HepG2 (cell line): ENCODE measurements around the gene ARR3. TPM values are rescaled to one million over a fixed set of nuclear protein-coding genes. Genes with fewer than 3 reads are reported as not detected.

Experiments used
- ATM ChIP-seq: fragments of 450-650 bp; IDR thresholded peaks from 2 replicates; pipeline ENCODE4 v1.7.1; 2017; ENCODE audit warnings: mild to moderate bottlenecking, borderline replicate concordance
- HNRNPL ChIP-seq: fragments of 200-400 bp; formaldehyde crosslinking; IDR thresholded peaks from 2 replicates; pipeline ENCODE4 v1.6.1; 2017; ENCODE audit warnings: mild to moderate bottlenecking, low read depth, low read length
- HOXD1 ChIP-seq: sonication (generic); formaldehyde crosslinking; IDR thresholded peaks from 2 replicates; pipeline ENCODE4 v1.5.0; 2020; ENCODE audit warnings: missing genetic modification reagents
- NFE2L1 ChIP-seq: sonication (generic); formaldehyde crosslinking; IDR thresholded peaks from 2 replicates; pipeline ENCODE4 v1.4.0; 2020; ENCODE audit warnings: missing genetic modification reagents, mild to moderate bottlenecking, borderline replicate concordance
- NFIC ChIP-seq: IDR thresholded peaks from 2 replicates; pipeline ENCODE4 v1.6.1; 2012; ENCODE audit warnings: mild to moderate bottlenecking, low read length, inconsistent platforms
- RARA ChIP-seq: IDR thresholded peaks from 2 replicates; pipeline ENCODE4 v1.6.1; 2016; ENCODE audit warnings: missing genetic modification reagents, missing compliant biosample characterization
- RBAK ChIP-seq: sonication (generic); formaldehyde crosslinking; IDR thresholded peaks from 2 replicates; pipeline ENCODE4 v1.5.1; 2020; ENCODE audit warnings: mild to moderate bottlenecking, missing genetic modification reagents
- REXO4 ChIP-seq: sonication (generic); formaldehyde crosslinking; IDR thresholded peaks from 2 replicates; pipeline ENCODE4 v1.8.0; 2022; ENCODE audit warnings: missing genetic modification reagents, mild to moderate bottlenecking, borderline replicate concordance
- SALL2 ChIP-seq: sonication (generic); formaldehyde crosslinking; IDR thresholded peaks from 2 replicates; pipeline ENCODE4 v1.8.1; 2023; ENCODE audit warnings: mild to moderate bottlenecking, missing genetic modification reagents, inconsistent platforms
- TCF7L2 ChIP-seq: IDR thresholded peaks from 2 replicates; pipeline ENCODE4 v1.6.1; 2011; ENCODE audit warnings: mild to moderate bottlenecking, low read depth, low read length, moderate library complexity
- ZBTB42 ChIP-seq: sonication (generic); formaldehyde crosslinking; IDR thresholded peaks from 2 replicates; pipeline ENCODE4 v1.5.0; 2020; ENCODE audit warnings: mild to moderate bottlenecking, missing genetic modification reagents
- ZNF253 ChIP-seq: sonication (generic); formaldehyde crosslinking; IDR thresholded peaks from 2 replicates; pipeline ENCODE4 v1.8.0; 2022; ENCODE audit warnings: mild to moderate bottlenecking, missing genetic modification reagents, borderline replicate concordance
- ZNF878 ChIP-seq: sonication (generic); formaldehyde crosslinking; IDR thresholded peaks from 2 replicates; pipeline ENCODE4 v1.8.1; 2023; ENCODE audit warnings: mild to moderate bottlenecking, missing genetic modification reagents, moderate library complexity
- ZSCAN29 ChIP-seq: sonication (generic); formaldehyde crosslinking; conservative IDR thresholded peaks from 2 replicates; pipeline ENCODE4 v1.4.0; 2020; ENCODE audit warnings: mild to moderate bottlenecking, missing genetic modification reagents
- polyA plus RNA-seq, 8 experiments: library from polyadenylated mRNA; depleted of rRNA in 3 of 8; stranded (reverse) in 7 of 8; unstranded in 1 of 8; fragments of >200 nt; fragmentation: Illumina TruSeq in 4 of 8; extraction: Trizol in 4 of 8; gene quantifications; 2 replicates each; pipeline versions ENCODE4 v1.2.1 to v1.2.3, GENCODE V29; 2011 to 2016; ENCODE audit warnings: low read depth in 4 of 8, missing spikeins in 1 of 8, mixed read lengths in 1 of 8; ENCODE audit not compliant: insufficient read depth in 1 of 8
- total RNA-seq, 5 experiments: library from RNA; depleted of rRNA; stranded (reverse); fragments of >200 nt; fragmentation: Illumina TruSeq; extraction: Trizol; gene quantifications; 2 replicates each; pipeline ENCODE4 v1.2.3, GENCODE V29; 2016; ENCODE audit warnings: low read depth in 1 of 5
- TF ChIP-seq, protein P1 (sequence below): sonication (generic); formaldehyde crosslinking; IDR thresholded peaks from 2 replicates; pipeline ENCODE4 v1.5.1; 2020; ENCODE audit warnings: missing genetic modification reagents, mild to moderate bottlenecking, borderline replicate concordance
- TF ChIP-seq, protein P2 (sequence below): sonication (generic); formaldehyde crosslinking; IDR thresholded peaks from 2 replicates; pipeline ENCODE4 v1.8.1; 2023; ENCODE audit warnings: mild to moderate bottlenecking, missing genetic modification reagents, borderline replicate concordance
- TF ChIP-seq, protein P3 (sequence below): sonication (generic); formaldehyde crosslinking; IDR thresholded peaks from 2 replicates; pipeline ENCODE4 v1.5.0; 2020; ENCODE audit warnings: mild to moderate bottlenecking, missing genetic modification reagents
- TF ChIP-seq, protein P4 (sequence below): IDR thresholded peaks from 2 replicates; pipeline ENCODE4 v1.6.1; 2016
- TF ChIP-seq, protein P5 (sequence below): sonication (generic); formaldehyde crosslinking; IDR thresholded peaks from 2 replicates; pipeline ENCODE4 v1.8.1; 2022; ENCODE audit warnings: mild to moderate bottlenecking, missing genetic modification reagents
- TF ChIP-seq, protein P6 (sequence below), 2 experiments: sonication (generic) in 1 of 2; formaldehyde crosslinking in 1 of 2; IDR thresholded peaks; 2 replicates each; pipeline versions ENCODE4 v1.5.1 to v1.6.1; 2011 to 2020; ENCODE audit warnings: borderline replicate concordance in 1 of 2, low read depth in 1 of 2, low read length in 1 of 2, mild to moderate bottlenecking in 1 of 2, missing genetic modification reagents in 1 of 2, moderate library complexity in 1 of 2

ARR3 gene
- total and polyA plus RNA-seq, 2 of the 13 experiments (the other 11 are each of a cell fraction or from before 2014, with no cell fraction given), result not detected

DNA sequence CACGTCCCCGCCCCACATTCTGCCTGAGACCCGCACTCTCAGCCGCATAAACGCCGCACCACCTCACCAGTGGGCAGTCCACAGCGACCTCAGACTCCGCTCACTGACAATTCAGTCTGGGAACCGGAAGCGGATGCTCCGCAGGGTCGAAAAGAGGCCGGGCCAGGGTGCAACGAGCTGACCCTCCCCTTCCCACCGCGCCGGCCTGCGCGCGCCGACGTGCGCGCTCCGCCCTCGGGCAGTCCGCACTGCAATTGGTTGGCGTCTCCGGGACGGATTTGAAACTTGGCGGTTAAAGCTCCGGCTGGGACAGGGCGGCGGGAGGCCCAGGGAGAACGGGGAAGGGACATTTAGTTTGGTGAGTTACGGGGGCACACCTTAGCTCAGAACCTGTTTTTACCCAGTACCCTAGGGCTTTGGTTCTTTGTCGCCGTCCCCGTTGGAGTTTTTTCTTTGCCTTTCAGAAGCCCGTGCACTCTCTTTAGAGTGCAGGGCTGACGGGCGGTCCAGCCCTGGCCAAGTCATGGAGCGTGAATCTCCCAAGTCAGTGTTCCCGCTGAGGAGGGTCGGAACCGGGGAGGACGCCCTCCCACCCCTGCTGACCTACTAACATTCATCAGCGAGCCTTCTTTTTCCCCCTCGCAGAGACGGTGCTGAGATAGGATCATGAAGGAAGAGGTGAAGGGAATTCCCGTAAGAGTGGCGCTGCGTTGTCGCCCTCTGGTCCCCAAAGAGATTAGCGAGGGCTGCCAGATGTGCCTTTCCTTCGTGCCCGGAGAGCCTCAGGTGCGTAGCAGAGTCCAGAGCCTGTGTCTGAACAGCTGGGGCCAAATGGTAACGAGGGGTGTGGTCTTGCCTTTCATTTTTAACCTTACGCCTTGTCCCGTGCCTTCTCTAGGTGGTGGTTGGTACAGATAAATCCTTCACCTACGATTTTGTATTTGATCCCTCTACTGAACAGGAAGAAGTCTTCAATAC is 21.9 kb downstream of the ARR3 start, which contains the start of the genes KIF4A and PDZD11 (continued):
- TF ChIP-seq, protein P1, sequence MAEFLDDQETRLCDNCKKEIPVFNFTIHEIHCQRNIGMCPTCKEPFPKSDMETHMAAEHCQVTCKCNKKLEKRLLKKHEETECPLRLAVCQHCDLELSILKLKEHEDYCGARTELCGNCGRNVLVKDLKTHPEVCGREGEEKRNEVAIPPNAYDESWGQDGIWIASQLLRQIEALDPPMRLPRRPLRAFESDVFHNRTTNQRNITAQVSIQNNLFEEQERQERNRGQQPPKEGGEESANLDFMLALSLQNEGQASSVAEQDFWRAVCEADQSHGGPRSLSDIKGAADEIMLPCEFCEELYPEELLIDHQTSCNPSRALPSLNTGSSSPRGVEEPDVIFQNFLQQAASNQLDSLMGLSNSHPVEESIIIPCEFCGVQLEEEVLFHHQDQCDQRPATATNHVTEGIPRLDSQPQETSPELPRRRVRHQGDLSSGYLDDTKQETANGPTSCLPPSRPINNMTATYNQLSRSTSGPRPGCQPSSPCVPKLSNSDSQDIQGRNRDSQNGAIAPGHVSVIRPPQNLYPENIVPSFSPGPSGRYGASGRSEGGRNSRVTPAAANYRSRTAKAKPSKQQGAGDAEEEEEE (CRISPR knock-in tag), result no peak
- TF ChIP-seq RBAK (CRISPR knock-in tag) (no peak), ZNF253 (CRISPR knock-in tag) (no peak), HOXD1 (no peak), ZBTB42 (CRISPR knock-in tag) (no peak), SALL2 (CRISPR knock-in tag) (no peak), NFIC (no peak), RARA (peak; percentile 19; the same call in 1 of the 2 replicates), HNRNPL (no peak), NFE2L1 (no peak), TCF7L2 (no peak), ZSCAN29 (CRISPR knock-in tag) (no peak), REXO4 (CRISPR knock-in tag) (no peak), ZNF878 (no peak), ATM (no peak)
- TF ChIP-seq, protein P2, sequence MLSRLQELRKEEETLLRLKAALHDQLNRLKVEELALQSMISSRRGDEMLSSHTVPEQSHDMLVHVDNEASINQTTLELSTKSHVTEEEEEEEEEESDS (CRISPR knock-in tag), result no peak
- TF ChIP-seq, protein P3, sequence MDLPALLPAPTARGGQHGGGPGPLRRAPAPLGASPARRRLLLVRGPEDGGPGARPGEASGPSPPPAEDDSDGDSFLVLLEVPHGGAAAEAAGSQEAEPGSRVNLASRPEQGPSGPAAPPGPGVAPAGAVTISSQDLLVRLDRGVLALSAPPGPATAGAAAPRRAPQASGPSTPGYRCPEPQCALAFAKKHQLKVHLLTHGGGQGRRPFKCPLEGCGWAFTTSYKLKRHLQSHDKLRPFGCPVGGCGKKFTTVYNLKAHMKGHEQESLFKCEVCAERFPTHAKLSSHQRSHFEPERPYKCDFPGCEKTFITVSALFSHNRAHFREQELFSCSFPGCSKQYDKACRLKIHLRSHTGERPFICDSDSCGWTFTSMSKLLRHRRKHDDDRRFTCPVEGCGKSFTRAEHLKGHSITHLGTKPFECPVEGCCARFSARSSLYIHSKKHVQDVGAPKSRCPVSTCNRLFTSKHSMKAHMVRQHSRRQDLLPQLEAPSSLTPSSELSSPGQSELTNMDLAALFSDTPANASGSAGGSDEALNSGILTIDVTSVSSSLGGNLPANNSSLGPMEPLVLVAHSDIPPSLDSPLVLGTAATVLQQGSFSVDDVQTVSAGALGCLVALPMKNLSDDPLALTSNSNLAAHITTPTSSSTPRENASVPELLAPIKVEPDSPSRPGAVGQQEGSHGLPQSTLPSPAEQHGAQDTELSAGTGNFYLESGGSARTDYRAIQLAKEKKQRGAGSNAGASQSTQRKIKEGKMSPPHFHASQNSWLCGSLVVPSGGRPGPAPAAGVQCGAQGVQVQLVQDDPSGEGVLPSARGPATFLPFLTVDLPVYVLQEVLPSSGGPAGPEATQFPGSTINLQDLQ (CRISPR knock-in tag), result no peak
- TF ChIP-seq, protein P4, sequence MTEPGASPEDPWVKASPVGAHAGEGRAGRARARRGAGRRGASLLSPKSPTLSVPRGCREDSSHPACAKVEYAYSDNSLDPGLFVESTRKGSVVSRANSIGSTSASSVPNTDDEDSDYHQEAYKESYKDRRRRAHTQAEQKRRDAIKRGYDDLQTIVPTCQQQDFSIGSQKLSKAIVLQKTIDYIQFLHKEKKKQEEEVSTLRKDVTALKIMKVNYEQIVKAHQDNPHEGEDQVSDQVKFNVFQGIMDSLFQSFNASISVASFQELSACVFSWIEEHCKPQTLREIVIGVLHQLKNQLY, result no peak
- TF ChIP-seq, protein P5, sequence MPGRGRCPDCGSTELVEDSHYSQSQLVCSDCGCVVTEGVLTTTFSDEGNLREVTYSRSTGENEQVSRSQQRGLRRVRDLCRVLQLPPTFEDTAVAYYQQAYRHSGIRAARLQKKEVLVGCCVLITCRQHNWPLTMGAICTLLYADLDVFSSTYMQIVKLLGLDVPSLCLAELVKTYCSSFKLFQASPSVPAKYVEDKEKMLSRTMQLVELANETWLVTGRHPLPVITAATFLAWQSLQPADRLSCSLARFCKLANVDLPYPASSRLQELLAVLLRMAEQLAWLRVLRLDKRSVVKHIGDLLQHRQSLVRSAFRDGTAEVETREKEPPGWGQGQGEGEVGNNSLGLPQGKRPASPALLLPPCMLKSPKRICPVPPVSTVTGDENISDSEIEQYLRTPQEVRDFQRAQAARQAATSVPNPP (CRISPR knock-in tag), result no peak
- TF ChIP-seq, protein P6, sequence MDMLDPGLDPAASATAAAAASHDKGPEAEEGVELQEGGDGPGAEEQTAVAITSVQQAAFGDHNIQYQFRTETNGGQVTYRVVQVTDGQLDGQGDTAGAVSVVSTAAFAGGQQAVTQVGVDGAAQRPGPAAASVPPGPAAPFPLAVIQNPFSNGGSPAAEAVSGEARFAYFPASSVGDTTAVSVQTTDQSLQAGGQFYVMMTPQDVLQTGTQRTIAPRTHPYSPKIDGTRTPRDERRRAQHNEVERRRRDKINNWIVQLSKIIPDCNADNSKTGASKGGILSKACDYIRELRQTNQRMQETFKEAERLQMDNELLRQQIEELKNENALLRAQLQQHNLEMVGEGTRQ (IDR thresholded peaks at IDR 0.05; ENCODE audit: low read depth, low read length), result no peak
- TF ChIP-seq, protein P6 (CRISPR knock-in tag; IDR thresholded peaks at IDR 0.05; ENCODE audit: borderline replicate concordance), result no peak
